ENCODE data around the gene SLCO1A2.

The SLCO1A2 gene

GRCh38 chr12:21353487-21353886 lies 18.8 kb upstream of the SLCO1A2 start:
- Histone ChIP-seq H3K36me3 (no peaks in the 10 kb centered on the region), H3K9ac (no peak overlapping the region), H3K27me3 (no peaks in the 10 kb centered on the region), H3K4me2 (no peak overlapping the region), H3K4me3 (no peak overlapping the region), H3K27ac (no peak overlapping the region), H3K4me1 (no peaks in the 10 kb centered on the region), H4K20me1 (no peaks in the 10 kb centered on the region), H3K9me3 (no peaks in the 10 kb centered on the region)
- no peak for TF ChIP-seq Cebpa-rat (IDR thresholded peaks at IDR 0.05)

- Histone ChIP-seq H3K4me3 (no peak overlapping the region), H3K9ac (no peak overlapping the region), H3K4me1 (no peaks in the 10 kb centered on the region), H4K20me1 (no peaks in the 10 kb centered on the region), H3K27me3 (no peaks in the 10 kb centered on the region), H3K9me3 (no peaks in the 10 kb centered on the region), H3K36me3 (no peaks in the 10 kb centered on the region), H3K27ac (no peak overlapping the region), H3K4me2 (no peak overlapping the region)
- TF ChIP-seq Cebpa-rat (IDR thresholded peaks at IDR 0.05), result no peak
Observed at GRCh38 chr12:21350975-21351374, 16.3 kb upstream of the SLCO1A2 start.

DNA sequence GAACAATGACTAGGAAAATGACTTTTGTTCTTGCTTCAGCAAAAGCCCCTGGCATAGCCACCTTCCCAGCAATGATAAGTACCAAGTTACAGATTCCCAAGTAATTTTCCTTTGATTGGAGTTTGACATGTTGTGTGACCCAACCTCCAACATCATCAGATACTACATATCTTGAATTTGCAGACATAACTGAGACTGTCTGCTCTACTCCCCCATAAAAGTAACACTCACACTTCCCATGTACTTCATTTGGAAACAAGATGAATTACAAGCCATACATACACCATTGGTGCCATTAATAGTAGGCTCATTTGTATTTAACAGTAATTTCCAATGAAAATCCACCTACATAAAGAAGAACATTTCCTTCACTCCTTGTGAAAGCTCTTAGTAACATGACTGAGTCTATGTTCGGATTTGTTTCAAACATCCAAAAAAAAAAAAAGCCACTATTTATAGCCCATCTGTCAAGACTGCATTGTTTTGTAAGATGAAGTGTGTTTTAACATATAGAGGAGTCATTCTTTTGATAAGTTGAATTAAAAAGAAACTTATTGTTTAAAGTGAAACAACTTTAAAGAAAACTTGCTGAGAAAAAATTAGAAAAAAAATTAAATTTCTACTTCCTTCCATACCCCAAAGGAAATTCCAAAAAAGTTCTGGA lies 12.0 kb upstream of the SLCO1A2 start:
- Histone ChIP-seq H3K4me1 (no peaks in the 10 kb centered on the region), H4K20me1 (no peaks in the 10 kb centered on the region), H3K27ac (no peak overlapping the region), H3K4me2 (no peak overlapping the region), H3K9ac (no peak overlapping the region), H3K9me3 (no peaks in the 10 kb centered on the region), H3K27me3 (no peaks in the 10 kb centered on the region), H3K4me3 (no peak overlapping the region), H3K36me3 (no peaks in the 10 kb centered on the region)
- no peak for TF ChIP-seq Cebpa-rat (IDR thresholded peaks at IDR 0.05)

- Histone ChIP-seq H3K27ac (no peak overlapping the region), H3K9ac (no peak overlapping the region), H3K27me3 (no peaks in the 10 kb centered on the region), H3K36me3 (no peaks in the 10 kb centered on the region), H4K20me1 (no peaks in the 10 kb centered on the region), H3K9me3 (no peaks in the 10 kb centered on the region), H3K4me2 (no peak overlapping the region), H3K4me1 (no peaks in the 10 kb centered on the region), H3K4me3 (no peak overlapping the region)
- TF ChIP-seq Cebpa-rat (IDR thresholded peaks at IDR 0.05), result no peak
Observed at GRCh38 chr12:21343636-21344035, 8.9 kb upstream of the SLCO1A2 start.

DNA sequence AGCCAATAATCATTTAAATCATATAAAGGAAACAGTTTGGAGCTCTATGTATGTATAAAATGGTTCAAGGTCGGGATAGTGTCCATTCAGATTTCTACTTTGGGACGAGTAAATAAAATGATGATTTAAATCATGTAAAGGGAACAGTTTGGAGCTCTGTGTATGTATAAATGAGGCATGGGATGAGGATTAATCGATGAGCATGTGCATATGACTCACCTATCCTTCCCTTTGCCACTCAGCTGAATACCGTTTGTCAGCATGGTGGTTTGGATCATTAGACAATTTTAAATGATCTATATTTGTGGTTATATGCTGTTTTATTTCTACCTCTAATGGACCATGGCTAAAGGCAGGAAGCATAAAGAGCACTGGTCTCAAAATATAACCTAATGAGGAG lies 7.1 kb upstream of the SLCO1A2 start:
- no peak overlapping the region for H3K4me3 ChIP-seq
- H3K9me3 ChIP-seq, result no peaks in the 10 kb centered on the region
- no peaks in the 10 kb centered on the region for H4K20me1 ChIP-seq
- no peaks in the 10 kb centered on the region for H3K27me3 ChIP-seq
- H3K9ac ChIP-seq, result no peak overlapping the region
- no peak for TF ChIP-seq Cebpa-rat (IDR thresholded peaks at IDR 0.05)
- H3K4me2 ChIP-seq, result no peak overlapping the region
- no peaks in the 10 kb centered on the region for H3K36me3 ChIP-seq
- H3K4me1 ChIP-seq, result no peaks in the 10 kb centered on the region
- H3K27ac ChIP-seq, result no peak overlapping the region

DNA sequence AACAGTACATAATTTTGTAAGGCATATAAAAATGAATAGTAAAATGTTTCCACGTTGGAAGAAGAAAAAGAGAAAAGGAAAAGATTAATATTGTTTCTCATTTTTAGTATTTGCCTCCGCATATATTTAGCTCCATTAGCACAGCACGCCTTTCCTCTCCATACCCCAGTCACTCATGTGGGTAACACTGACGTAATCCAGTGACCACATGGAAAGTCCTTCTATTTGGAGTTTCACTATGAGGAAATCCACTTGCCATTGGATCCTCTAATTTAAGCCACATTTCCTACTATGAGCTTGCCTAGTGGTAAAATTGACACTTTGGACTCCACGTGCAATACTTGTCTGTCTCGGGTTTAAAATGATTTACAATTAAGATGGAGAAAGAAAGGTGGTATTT lies 5.7 kb upstream of the SLCO1A2 start:
- no peak overlapping the region for H3K4me3 ChIP-seq
- H3K4me1 ChIP-seq, result no peaks in the 10 kb centered on the region
- H3K9me3 ChIP-seq, result no peaks in the 10 kb centered on the region
- no peaks in the 10 kb centered on the region for H3K27me3 ChIP-seq
- H3K36me3 ChIP-seq, result no peaks in the 10 kb centered on the region
- TF ChIP-seq Cebpa-rat (IDR thresholded peaks at IDR 0.05), result no peak
- no peak overlapping the region for H3K9ac ChIP-seq
- no peak overlapping the region for H3K4me2 ChIP-seq
- no peaks in the 10 kb centered on the region for H4K20me1 ChIP-seq
- no peak overlapping the region for H3K27ac ChIP-seq

DNA sequence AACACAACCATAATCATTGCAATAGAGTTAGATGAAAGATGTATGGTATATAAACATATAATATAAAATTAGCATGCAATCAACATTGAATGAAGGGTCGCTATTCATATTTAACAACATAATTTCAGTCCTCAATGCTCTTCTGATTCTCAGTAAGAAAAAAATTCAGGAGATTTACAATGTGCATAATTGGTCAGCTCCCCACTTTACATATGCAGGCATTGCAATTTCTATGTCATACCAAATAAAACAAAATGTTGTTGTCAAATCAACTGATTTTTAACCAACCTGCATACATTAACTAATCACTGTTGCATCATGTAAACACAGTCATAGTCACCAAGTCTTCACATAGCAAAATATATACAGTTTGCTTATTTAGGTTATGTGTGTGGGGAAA lies 5.2 kb upstream of the SLCO1A2 start:
- no peak overlapping the region for H3K4me2 ChIP-seq
- no peaks in the 10 kb centered on the region for H3K4me1 ChIP-seq
- no peaks in the 10 kb centered on the region for H3K27me3 ChIP-seq
- no peak overlapping the region for H3K4me3 ChIP-seq
- no peaks in the 10 kb centered on the region for H4K20me1 ChIP-seq
- no peak overlapping the region for H3K27ac ChIP-seq
- no peak overlapping the region for H3K9ac ChIP-seq
- no peak for TF ChIP-seq Cebpa-rat (IDR thresholded peaks at IDR 0.05)
- no peaks in the 10 kb centered on the region for H3K9me3 ChIP-seq
- H3K36me3 ChIP-seq, result no peaks in the 10 kb centered on the region

DNA sequence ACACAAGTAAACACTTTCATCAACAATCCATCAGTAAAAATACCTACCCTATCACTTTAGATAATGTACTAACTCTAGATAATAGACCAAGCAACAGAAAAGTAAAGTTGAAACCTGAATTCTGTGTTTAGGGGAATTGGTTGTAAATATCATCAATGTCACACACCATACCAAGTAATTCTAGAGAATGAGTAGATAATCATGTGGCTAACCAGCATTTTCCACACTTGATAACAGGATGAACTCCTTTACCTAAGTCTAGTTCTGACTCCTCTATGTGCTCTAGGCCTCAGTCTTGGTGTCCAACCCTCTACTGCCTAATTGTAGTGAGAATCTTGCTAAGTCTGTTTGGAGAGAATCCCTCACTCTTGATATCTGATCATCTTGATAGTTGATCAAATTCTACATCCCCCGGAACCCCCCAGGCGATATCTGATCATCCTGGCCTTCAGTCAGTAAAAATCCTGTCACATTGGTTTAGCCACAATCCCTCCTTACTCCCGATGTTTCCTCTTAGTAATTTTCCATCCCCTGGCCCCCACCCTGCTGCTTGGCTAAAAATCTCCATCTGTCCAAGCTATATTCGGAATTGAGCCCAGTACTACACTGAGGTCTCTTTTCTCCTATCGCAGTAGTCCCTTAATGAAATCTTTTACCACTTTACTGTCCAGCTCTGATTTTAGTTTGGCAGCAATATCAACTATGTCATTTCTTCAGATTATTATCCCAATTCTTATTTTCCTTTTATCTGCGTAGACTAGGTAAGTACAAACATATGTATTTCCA lies 3.4 kb upstream of the SLCO1A2 start:
- TF ChIP-seq Cebpa-rat (IDR thresholded peaks at IDR 0.05), result no peak
- Histone ChIP-seq H4K20me1 (no peaks in the 10 kb centered on the region), H3K9me3 (no peaks in the 10 kb centered on the region), H3K27ac (no peak overlapping the region), H3K9ac (no peak overlapping the region), H3K4me3 (no peak overlapping the region), H3K4me2 (no peak overlapping the region), H3K4me1 (no peaks in the 10 kb centered on the region), H3K36me3 (no peaks in the 10 kb centered on the region), H3K27me3 (no peaks in the 10 kb centered on the region)

DNA sequence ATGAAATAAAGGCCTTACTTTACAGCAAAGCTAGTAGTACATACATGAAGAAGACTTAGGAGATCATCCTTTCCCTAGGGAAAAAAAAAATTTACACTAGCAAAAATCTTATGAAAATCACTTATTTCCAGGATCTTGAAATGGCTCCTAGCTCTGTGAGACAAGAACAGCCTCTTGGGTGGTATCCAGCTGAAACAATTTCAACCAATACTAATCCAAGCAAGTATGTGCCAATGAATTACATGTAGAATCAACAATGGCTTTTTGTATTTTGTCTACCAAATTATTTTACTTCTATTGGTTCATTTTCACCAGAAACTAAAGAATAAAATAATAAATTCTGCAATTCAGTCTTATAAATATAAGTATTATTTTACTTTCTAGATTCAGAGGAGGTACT lies 2.7 kb upstream of the SLCO1A2 start:
- no peak overlapping the region for H3K9ac ChIP-seq
- H3K4me1 ChIP-seq, result no peaks in the 10 kb centered on the region
- H4K20me1 ChIP-seq, result no peaks in the 10 kb centered on the region
- no peak overlapping the region for H3K27ac ChIP-seq
- TF ChIP-seq Cebpa-rat (IDR thresholded peaks at IDR 0.05), result no peak
- H3K4me3 ChIP-seq, result no peak overlapping the region
- no peaks in the 10 kb centered on the region for H3K36me3 ChIP-seq
- no peak overlapping the region for H3K4me2 ChIP-seq
- no peaks in the 10 kb centered on the region for H3K27me3 ChIP-seq
- H3K9me3 ChIP-seq, result no peaks in the 10 kb centered on the region

DNA sequence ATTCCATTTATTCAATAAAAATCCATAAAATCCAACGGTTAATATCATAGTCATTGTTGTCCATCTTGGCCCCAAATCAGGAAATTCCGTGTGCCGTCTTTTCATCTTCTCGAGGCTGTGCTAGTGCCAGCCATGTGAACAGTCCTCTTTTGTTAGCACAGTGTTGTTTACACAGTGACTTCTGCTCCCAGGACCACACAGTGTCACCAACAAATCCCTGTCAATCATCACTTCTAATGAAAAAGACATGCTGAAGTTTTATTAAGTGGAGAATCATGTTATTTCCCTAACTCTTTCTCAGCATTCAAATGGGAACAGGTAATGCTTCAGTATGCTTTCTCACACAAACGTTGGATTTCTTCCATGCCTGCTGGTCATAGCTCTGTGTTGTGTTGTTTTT lies 1.9 kb upstream of the SLCO1A2 start:
- H3K27ac ChIP-seq, result no peak overlapping the region
- H3K9me3 ChIP-seq, result peaks cover 5% of the 10 kb centered on the region
- H3K9ac ChIP-seq, result no peak overlapping the region
- no peaks in the 10 kb centered on the region for H3K4me1 ChIP-seq
- H3K27me3 ChIP-seq, result no peaks in the 10 kb centered on the region
- TF ChIP-seq Cebpa-rat (IDR thresholded peaks at IDR 0.05), result no peak
- no peak overlapping the region for H3K4me3 ChIP-seq
- H3K4me2 ChIP-seq, result no peak overlapping the region
- H3K36me3 ChIP-seq, result no peaks in the 10 kb centered on the region
- H4K20me1 ChIP-seq, result no peaks in the 10 kb centered on the region
